HFFc6 (cell line): ENCODE results near the gene TSBP1. TPM values are rescaled to one million over a fixed set of nuclear protein-coding genes. Genes with fewer than 3 reads are reported as not detected.

ENCODE experiments used
- DNase-seq: peaks from one replicate; pipeline ENCODE4 v3.0.0-alpha.2; 2018
- H3K27ac Mint-ChIP-seq: 2 replicates; pipeline ENCODE4 v1.8.0; 2020; ENCODE audit warnings: mild to moderate bottlenecking, mixed read lengths
- H3K27me3 Mint-ChIP-seq: 2 replicates; pipeline ENCODE4 v1.8.0; 2021; ENCODE audit warnings: mild to moderate bottlenecking, moderate library complexity, mixed read lengths; ENCODE audit not compliant: insufficient read depth
- H3K36me3 Mint-ChIP-seq: 2 replicates; pipeline ENCODE4 v1.8.0; 2021; ENCODE audit warnings: low read depth, mixed read lengths
- H3K4me1 Mint-ChIP-seq: 2 replicates; pipeline ENCODE4 v1.8.0; 2020; ENCODE audit warnings: low read depth, mixed read lengths
- H3K4me3 Mint-ChIP-seq: 2 replicates; pipeline ENCODE4 v1.8.0; 2020; ENCODE audit warnings: mild to moderate bottlenecking, moderate library complexity, mixed read lengths
- H3K9me3 Mint-ChIP-seq: 2 replicates; pipeline ENCODE4 v1.8.0; 2020; ENCODE audit warnings: mild to moderate bottlenecking, mixed read lengths
- CTCF ChIP-seq: fragments of 200-600 bp; sonication (generic); IDR thresholded peaks from 2 replicates; pipeline ENCODE4 v1.5.0; 2021; ENCODE audit warnings: antibody characterized with exemption, mild to moderate bottlenecking
- total RNA-seq, 6 experiments: library from RNA; stranded (reverse); fragmentation: NEBNext Ultra II Directional; extraction: Animal tissue kit (Norgen Biotek cat#: 25700); gene quantifications; 2 replicates in 1 of 6; 3 replicates in 5 of 6; pipeline ENCODE4 v1.2.3, GENCODE V29; 2021

TSBP1 gene
- total RNA-seq, 6 experiments from 2014 or later = not detected

DNA sequence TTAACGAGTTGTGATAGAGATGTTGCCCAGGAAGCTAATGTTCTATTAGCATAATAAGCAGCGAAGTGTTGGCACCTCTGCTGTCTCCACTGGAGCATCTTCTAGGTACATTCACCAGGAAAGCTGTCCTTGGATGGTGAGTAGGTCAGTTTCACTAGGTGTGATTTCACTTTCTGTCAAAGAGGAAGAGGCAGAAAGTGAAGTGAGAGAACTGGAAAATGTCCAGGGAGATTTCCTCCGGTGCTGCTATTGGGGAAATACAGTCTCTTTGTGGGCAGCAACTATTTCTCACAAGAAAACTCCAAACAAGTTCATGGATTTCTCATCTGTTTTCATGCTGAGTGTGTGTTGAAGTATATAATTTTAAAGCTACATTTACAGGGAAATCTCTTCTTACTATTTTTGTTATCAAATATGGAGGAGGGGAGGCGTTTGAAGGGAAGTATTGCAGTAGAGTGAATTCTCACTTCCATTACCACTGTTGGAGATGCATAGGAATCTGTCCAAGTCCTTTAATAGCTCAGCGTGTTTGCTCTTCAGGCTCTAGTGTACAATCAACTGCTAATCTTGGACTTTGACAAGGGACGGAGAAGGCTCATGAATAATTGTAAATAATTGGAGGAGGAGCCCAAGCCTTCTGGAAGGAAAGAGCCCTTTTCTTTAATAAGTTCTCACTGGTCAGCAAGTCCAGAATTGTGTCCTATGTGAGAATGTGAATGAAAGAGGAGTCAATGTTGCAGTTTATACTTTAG lies 16.1 kb upstream of the TSBP1 start:
- H3K27ac Mint-ChIP-seq = no peak overlapping the region
- no peaks in the 10 kb centered on the region for H3K4me1 Mint-ChIP-seq
- no peaks in the 10 kb centered on the region for H3K9me3 Mint-ChIP-seq
- H3K27me3 Mint-ChIP-seq = peaks cover 21% of the 10 kb centered on the region
- no peak overlapping the region for H3K4me3 Mint-ChIP-seq
- TF ChIP-seq CTCF = no peak
- no peaks in the 10 kb centered on the region for H3K36me3 Mint-ChIP-seq
- DNase-seq = no peak

DNA sequence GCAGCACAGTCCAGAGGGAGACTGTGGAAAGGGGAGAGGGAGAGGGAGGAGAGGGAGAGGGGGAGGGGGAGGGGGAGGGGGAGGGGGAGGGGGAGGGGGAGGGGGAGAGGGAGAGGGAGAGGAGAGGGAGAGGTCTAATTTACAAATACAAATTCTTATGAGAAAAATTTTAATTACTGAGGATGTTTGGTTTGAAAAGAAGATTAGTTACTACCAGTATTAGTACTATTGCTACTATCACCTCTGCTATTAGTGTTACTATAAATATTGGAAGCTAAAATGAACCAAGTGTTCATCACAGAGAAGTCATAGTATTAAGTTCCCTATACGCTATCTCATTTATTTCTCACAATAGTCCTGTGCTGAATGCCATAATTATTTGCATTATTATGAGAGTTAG lies 14.3 kb upstream of the TSBP1 start:
- Mint-ChIP-seq H3K9me3 (no peaks in the 10 kb centered on the region), H3K27me3 (peaks cover 22% of the 10 kb centered on the region), H3K27ac (no peak overlapping the region), H3K4me1 (no peaks in the 10 kb centered on the region), H3K36me3 (no peaks in the 10 kb centered on the region), H3K4me3 (no peak overlapping the region)
- no peak for DNase-seq
- TF ChIP-seq CTCF = no peak

GRCh38 chr6:32382757-32383420 lies 11.2 kb upstream of the TSBP1 start:
- no peak for TF ChIP-seq CTCF
- no peaks in the 10 kb centered on the region for H3K4me1 Mint-ChIP-seq
- H3K27me3 Mint-ChIP-seq = peaks cover 16% of the 10 kb centered on the region
- no peaks in the 10 kb centered on the region for H3K36me3 Mint-ChIP-seq
- no peak overlapping the region for H3K4me3 Mint-ChIP-seq
- DNase-seq = no peak
- no peaks in the 10 kb centered on the region for H3K9me3 Mint-ChIP-seq
- no peak overlapping the region for H3K27ac Mint-ChIP-seq

GRCh38 chr6:32379545-32379944 lies 7.8 kb upstream of the TSBP1 start:
- no peaks in the 10 kb centered on the region for H3K4me1 Mint-ChIP-seq
- H3K27me3 Mint-ChIP-seq = peaks cover 21% of the 10 kb centered on the region; the same call in 1 of the 2 replicates
- no peak for DNase-seq
- H3K36me3 Mint-ChIP-seq = no peaks in the 10 kb centered on the region
- no peaks in the 10 kb centered on the region for H3K9me3 Mint-ChIP-seq
- H3K4me3 Mint-ChIP-seq = no peak overlapping the region
- H3K27ac Mint-ChIP-seq = no peak overlapping the region
- no peak for TF ChIP-seq CTCF

- no peak for TF ChIP-seq CTCF
- H3K27ac Mint-ChIP-seq = no peak overlapping the region
- H3K4me1 Mint-ChIP-seq = peaks cover 10% of the 10 kb centered on the region
- no peaks in the 10 kb centered on the region for H3K9me3 Mint-ChIP-seq
- no peak overlapping the region for H3K4me3 Mint-ChIP-seq
- no peak for DNase-seq
- peaks cover 25% of the 10 kb centered on the region for H3K27me3 Mint-ChIP-seq
- H3K36me3 Mint-ChIP-seq = no peaks in the 10 kb centered on the region
These were observed 4.2 kb upstream of the TSBP1 start for GRCh38 chr6:32375739-32376529.
